SKM-1 (cell line): ENCODE measurements around the gene FILIP1L.
"Not testable (repeated sequence)": the region's sequence is repeated elsewhere in the genome, so short reads cannot be mapped to it uniquely, and the experiment has no call there.

Source experiments
- DNase-seq: peaks from one replicate; lab custom pipeline; 2025; ENCODE audit not compliant: unreplicated experiment; lab: John Stamatoyannopoulos, UW

The FILIP1L gene

DNA sequence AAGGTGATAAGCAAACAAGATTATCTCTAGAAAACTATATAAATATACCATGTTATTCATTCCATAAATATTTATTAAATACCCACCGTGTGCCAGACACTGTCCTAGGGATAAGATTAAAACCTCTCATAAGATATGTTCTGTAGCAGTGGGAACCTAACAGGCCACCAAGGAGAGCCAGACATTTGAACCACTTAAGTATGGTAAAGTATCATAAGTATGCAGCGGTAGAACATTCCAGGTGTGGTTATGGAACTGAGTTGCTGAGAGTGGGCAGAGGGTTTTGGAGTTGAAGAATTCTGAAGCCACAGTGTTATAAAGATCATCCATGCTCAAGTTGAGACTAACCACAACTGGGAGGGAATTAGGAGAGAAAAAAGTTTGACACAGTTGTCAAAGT is 14.7 kb downstream of the FILIP1L start:
- no peak for DNase-seq

GRCh38 chr3:100098784-100099070 is 15.6 kb downstream of the FILIP1L start:
- no peak for DNase-seq

DNA sequence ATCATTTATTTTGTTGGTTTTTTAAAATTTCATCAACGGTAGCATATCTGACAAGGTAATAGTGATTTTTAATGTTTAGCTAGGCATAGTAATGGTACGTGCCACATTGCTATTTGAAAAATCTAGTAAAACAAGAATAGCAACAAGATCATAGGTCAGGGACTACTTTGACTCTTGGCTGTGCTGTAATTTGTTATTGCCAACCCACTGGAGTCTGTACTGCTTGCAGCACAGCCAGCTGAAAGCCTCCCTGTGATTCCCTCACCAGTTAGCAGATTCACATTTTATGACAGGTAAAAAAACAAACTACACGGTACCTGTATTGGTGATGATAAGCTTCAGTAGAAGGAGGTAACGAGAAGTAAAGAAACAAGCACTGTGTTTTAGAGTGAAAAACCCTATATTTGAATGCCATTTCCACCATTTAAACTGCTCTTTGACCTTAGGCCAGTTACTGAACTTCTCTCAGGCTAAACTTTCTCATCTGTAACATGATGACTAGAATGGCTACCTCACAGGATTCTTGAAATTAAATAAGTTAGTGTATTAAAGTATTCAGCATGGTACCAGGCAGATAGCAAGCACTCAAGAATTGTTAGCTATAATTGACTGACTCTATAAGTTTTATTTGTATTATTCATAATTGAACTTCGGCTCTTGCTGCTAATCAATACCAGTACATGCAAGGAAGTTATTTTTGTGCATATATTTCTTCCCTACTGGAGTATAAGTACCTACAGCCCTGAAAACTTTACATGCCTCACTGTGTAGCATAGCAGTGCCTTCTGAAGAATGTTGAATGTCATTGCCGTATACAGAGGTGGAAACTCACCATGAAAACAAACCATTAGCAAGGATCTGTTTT is 16.1 kb downstream of the FILIP1L start:
- DNase-seq, result no peak

DNA sequence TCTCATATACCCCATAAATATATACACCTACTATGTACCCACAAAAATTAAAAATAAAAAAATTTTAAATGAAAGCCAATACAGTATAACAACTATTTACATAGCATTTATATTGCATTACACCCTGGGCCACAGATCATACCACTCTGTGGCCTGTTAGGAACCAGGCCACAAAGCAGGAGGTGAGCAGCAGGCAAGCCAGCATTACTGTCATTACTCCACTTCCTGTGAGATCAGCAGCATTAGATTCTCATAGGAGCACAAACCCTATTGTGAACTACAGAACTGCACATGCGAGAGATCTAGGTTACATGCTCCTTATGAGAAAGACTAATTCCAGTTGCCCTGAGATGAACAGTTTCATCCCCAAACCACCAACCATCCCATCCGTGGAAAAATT is 17.4 kb downstream of the FILIP1L start:
- DNase-seq, result no peak

- not testable (repeated sequence) for DNase-seq
Measured at GRCh38 chr3:100096286-100096685, 18.0 kb downstream of the FILIP1L start.

GRCh38 chr3:100093831-100094230 is 20.5 kb downstream of the FILIP1L start:
- DNase-seq, result no peak

- DNase-seq, result no peak
Measured at GRCh38 chr3:100090669-100091005, 23.7 kb downstream of the FILIP1L start.

- peak; percentile 77 for DNase-seq
Measured at GRCh38 chr3:100089812-100090668, 24.3 kb downstream of the FILIP1L start.

DNA sequence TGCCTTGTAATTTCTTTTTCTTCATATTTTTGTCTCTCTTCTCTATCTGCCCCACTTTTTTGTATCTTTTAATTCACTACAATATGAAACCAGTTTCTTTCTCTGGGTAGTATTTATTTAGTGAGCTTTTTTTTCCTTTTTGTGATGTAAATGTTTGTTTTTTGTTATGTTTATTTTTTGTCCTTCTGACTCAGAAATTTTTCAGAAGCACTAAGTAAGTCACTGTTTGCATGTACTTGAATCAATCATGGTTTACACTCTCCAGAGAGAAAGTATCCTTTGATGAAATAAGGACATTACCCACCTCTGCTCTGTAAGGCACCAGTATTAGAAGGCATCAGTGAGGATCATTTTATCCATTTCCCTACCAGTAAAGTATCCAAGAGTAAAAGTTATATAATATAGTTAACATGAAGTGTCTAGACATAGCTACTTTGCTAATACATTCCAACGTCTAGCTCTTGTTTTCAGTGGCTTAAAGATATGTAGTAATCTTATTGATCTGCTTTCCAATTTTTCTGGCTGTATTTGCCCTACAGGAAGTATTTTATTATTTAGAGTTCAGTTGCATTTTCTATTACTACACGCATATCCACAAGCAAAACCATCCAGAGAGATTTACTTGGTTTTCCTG is 25.4 kb downstream of the FILIP1L start:
- DNase-seq, result no peak

GRCh38 chr3:100087198-100087597 is 27.1 kb downstream of the FILIP1L start:
- no peak for DNase-seq

DNA sequence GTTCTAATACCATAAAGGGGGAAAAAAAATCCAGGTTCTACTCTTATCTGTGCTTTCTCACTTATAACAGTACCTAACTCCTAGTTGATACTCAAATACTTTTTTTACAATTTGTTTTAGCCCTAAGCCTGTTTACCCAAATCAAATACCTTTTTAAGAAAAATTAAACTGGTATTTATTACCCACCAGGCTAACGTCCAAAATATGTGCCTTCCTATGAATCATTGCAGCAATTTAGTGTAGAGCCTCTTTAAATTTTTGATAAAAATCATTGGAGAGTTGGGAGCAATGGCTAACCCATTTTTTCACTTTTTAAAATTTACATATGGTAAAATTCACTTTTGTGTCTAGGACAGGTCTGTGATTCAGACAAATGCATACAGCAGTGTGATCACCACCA is 27.9 kb downstream of the FILIP1L start:
- no peak for DNase-seq

- DNase-seq, result peak; percentile 72
Measured at GRCh38 chr3:100084100-100084806, 30.0 kb downstream of the FILIP1L start.

- DNase-seq, result no peak
Measured at GRCh38 chr3:100083209-100083608, 31.1 kb downstream of the FILIP1L start.

DNA sequence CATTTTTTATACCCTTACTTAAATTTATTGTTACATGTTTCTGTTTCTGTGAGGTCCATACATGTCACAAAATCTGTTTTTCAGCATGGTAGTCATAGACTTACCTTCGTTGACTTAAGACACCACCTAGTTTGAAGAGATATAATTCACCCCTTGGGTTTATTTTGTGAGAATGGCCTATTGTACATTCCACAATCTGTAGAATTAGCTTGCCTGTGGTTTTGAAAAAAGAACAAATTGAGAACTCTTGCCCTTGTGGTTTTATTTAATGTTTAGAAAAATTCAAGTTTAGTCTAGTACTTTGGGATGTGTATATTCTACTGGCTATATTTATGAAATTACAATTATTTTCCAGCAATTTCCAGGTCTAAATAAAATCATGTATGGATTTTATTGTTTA is 31.6 kb downstream of the FILIP1L start:
- DNase-seq, result no peak

DNA sequence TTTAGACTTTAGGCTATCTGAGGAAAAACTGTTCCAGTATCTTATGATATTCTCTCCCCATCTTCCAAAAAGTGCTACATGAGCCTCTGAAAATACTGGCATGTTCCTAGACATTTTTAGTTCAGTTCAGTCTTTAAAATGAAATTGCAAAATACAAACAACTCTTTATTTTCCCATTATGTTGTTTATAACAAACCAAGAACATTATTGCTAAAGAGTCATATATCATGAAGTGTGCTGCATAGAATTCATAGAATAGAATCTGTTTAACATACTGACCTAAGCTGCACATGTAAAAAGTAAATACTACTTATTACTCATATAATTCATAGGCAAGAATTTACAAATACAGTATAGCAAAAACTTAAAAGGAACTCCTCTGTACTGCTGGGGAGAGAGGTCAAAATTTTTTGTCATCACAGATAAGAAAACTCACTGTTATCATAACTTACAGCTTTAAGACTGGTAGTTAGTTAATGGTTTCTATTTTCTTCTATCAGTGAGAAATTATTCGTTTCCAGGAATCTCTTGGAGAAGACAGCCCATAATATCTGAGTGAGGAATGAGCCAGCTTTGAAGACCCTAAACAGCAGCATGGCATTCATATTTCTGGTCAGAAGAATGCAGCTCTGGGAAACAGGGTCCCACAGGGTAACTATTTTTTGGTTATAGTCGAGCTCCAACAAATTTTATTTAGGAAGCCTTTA is 32.2 kb downstream of the FILIP1L start:
- DNase-seq, result no peak

DNA sequence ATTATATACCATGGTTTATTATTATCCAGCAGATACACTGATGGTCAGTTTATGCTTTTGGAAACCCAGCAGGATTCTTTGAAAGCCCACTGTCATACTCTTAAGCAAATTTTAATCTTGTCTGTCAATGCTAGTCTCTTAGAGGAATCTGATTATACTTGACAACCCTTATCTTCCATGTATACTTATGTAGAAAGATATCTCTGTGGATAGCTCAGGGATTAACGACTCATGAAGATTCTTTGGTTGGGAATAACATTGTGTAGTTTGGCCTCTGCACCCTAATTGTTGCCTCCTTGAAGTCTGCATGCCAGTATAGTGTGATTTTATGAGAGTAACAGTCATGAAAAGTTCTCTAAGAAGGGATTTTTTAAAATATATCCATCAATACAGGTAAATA is 33.0 kb downstream of the FILIP1L start:
- DNase-seq, result no peak

DNA sequence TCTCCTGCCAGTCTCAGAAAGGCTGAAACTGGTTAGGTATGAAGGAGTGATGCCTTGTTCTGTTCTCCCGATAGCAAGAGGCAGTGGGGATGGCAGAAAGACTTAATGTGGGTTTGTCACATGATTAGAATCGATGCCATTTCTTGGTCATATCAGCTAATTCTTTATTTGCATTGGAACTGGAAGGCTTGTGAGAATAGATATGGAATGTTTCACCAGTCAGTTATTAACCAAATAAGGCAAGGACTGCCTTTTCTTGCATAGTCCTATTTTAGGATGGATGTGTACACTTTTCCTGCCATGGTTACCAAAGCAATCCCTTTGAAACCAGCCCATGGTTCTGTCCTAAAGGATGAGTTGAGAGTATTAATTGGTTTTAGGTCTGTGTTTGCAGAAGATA is 33.7 kb downstream of the FILIP1L start:
- no peak for DNase-seq

GRCh38 chr3:100079328-100079727 is 35.0 kb downstream of the FILIP1L start:
- no peak for DNase-seq

GRCh38 chr3:100076731-100077529 is 37.4 kb downstream of the FILIP1L start:
- DNase-seq, result no peak
